Ovary (tissue), 9 donors: Measurements from ENCODE around the gene GRIN2D. TPM values are rescaled to one million over a fixed set of nuclear protein-coding genes. Genes with fewer than 3 reads are reported as not detected.

Experiments
- DNase-seq, 5 donors: peaks; one replicate each; pipeline ENCODE4 v3.0.0-alpha.2; 2019 to 2020
- H3K27ac ChIP-seq, 2 donors: fragments of 200-600 bp; one replicate each; pipeline versions ENCODE4 v1.5.1 to v1.8.0; 2019 to 2022
- H3K27me3 ChIP-seq: fragments of 200-600 bp; one replicate; pipeline ENCODE4 v1.8.0; 2022
- H3K36me3 ChIP-seq: fragments of 200-600 bp; sonication (generic); one replicate; pipeline ENCODE4 v1.5.1; 2019
- H3K4me1 ChIP-seq: one replicate; pipeline ENCODE4 v1.8.1; 2013; ENCODE audit warnings: mild to moderate bottlenecking, moderate library complexity; ENCODE audit not compliant: insufficient read depth
- H3K4me3 ChIP-seq: fragments of 200-600 bp; sonication (generic); one replicate; pipeline ENCODE4 v1.5.1; 2017
- H3K9me3 ChIP-seq, 2 donors: fragments of 200-600 bp in 1 of 2; sonication (generic) in 1 of 2; one replicate each; pipeline versions ENCODE4 v1.5.1 to v1.8.1; 2013 to 2019; ENCODE audit warnings: mild to moderate bottlenecking in 1 of 2, moderate library complexity in 1 of 2
- EP300 ChIP-seq: sonication (generic); formaldehyde crosslinking; IDR thresholded peaks from one replicate; pipeline ENCODE4 v1.6.1; 2017; ENCODE audit warnings: antibody characterized with exemption
- POLR2A ChIP-seq: fragments of 450-650 bp; IDR thresholded peaks from one replicate; pipeline ENCODE4 v1.6.1; 2017; ENCODE audit warnings: antibody characterized with exemption, mild to moderate bottlenecking, moderate library complexity
- WGBS, 3 donors: extraction: QIAGEN DNeasy Blood & Tissue Kit in 1 of 3; methylation state at CpG; one replicate each; pipeline versions ENCODE4 v1.1.5 to v1.1.7; 2013 to 2017; 5-methylcytosine and 5-hydroxymethylcytosine counted together
- intact Hi-C, 4 donors: fragments of 100-400 bp; cut with DNase I; formaldehyde crosslinking; loops; one replicate each; pipeline versions ENCODE4 v1.11.0 to v1.15.1; 2022 to 2023
- polyA plus RNA-seq, 2 donors: library from polyadenylated mRNA; stranded (reverse); fragments of 200-250 nt in 1 of 2; fragments of 350-450 nt in 1 of 2; fragmentation: Illumina TruSeq in 1 of 2; extraction: RNeasy Lipid Tissue Mini Kit (QIAGEN cat#74804) in 1 of 2; gene quantifications; one replicate each; pipeline ENCODE4 v1.2.3, GENCODE V29; 2013 to 2014
- total RNA-seq, 7 donors: library from RNA; depleted of rRNA in 2 of 7; stranded (reverse); fragments of >200 nt in 2 of 7; fragmentation: NEBNext Ultra II Directional in 3 of 7; extraction: Animal tissue kit (Norgen Biotek cat#: 25700) in 3 of 7; gene quantifications; one replicate each; pipeline versions ENCODE4 v1.1.0 to v1.2.4, GENCODE V29; 2016 to 2023
- TF ChIP-seq, protein P1 (sequence below), 3 donors: fragments of 450-650 bp in 2 of 3; fragments of 200-600 bp in 1 of 3; IDR thresholded peaks; one replicate each; pipeline versions ENCODE4 v1.5.1 to v1.8.0; 2016 to 2022; ENCODE audit warnings: antibody characterized with exemption in 3 of 3, mild to moderate bottlenecking in 1 of 3
- donor health status: DM: no; HTN: no; CAD: no; lungs with moderate emphysema.
- donor health status: DM: no; HTN: no; CAD: no.
- donor health status: Bipolar disorder and iron deficiency.
- donor health status: DM: yes; HTN: yes; CAD: no.
- donor health status: DM: no; HTN: no; CAD: no.
- donor health status: DM: yes; HTN: yes; CAD: no.

GRIN2D gene
- total and polyA plus RNA-seq, 9 donors: 0.10 to 0.32 (median 0.12) TPM; not detected in 1

GRCh38 chr19:48400018-48400742 is 6.7 kb downstream of the GRIN2D start:
- H3K4me1 ChIP-seq: peaks cover 3% of the 10 kb centered on the region
- TF ChIP-seq, protein P1, sequence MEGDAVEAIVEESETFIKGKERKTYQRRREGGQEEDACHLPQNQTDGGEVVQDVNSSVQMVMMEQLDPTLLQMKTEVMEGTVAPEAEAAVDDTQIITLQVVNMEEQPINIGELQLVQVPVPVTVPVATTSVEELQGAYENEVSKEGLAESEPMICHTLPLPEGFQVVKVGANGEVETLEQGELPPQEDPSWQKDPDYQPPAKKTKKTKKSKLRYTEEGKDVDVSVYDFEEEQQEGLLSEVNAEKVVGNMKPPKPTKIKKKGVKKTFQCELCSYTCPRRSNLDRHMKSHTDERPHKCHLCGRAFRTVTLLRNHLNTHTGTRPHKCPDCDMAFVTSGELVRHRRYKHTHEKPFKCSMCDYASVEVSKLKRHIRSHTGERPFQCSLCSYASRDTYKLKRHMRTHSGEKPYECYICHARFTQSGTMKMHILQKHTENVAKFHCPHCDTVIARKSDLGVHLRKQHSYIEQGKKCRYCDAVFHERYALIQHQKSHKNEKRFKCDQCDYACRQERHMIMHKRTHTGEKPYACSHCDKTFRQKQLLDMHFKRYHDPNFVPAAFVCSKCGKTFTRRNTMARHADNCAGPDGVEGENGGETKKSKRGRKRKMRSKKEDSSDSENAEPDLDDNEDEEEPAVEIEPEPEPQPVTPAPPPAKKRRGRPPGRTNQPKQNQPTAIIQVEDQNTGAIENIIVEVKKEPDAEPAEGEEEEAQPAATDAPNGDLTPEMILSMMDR (IDR thresholded peaks at IDR 0.05): no peak
- TF ChIP-seq POLR2A (no peak), EP300 (no peak)
- H3K36me3 ChIP-seq: no peaks in the 10 kb centered on the region
- no peak overlapping the region for H3K27ac ChIP-seq
- intact Hi-C loops: no loop called here
- no peaks in the 10 kb centered on the region for H3K9me3 ChIP-seq
- no peak overlapping the region for H3K4me3 ChIP-seq
- H3K27me3 ChIP-seq: peaks cover 2% of the 10 kb centered on the region
- WGBS, 3 donors: 33 to 38% (median 33%) methylated on average over 14 of the region's 14 CpGs
- peak in 1 of 5 donors; percentile 56 for DNase-seq

GRCh38 chr19:48401287-48401686 is 7.8 kb downstream of the GRIN2D start:
- intact Hi-C loops: no loop called here
- Histone ChIP-seq H3K4me3 (no peak overlapping the region), H3K36me3 (no peaks in the 10 kb centered on the region), H3K27ac (no peak overlapping the region), H3K27me3 (peaks cover 2% of the 10 kb centered on the region), H3K4me1 (peaks cover 3% of the 10 kb centered on the region), H3K9me3 (peaks cover 0 to 4% of the 10 kb centered on the region in 2 donors)
- DNase-seq: no peak
- TF ChIP-seq, protein P1 (IDR thresholded peaks at IDR 0.05): no peak
- TF ChIP-seq EP300: no peak
- no peak for TF ChIP-seq POLR2A
- 71 to 77% (median 72%) methylated on average over 5 of the region's 5 CpGs for WGBS, 3 donors

GRCh38 chr19:48403606-48404005 is 10.1 kb downstream of the GRIN2D start:
- H3K27ac ChIP-seq: no peak overlapping the region
- WGBS, 3 donors: 43 to 52% (median 50%) methylated on average over 3 of the region's 3 CpGs
- H3K4me3 ChIP-seq: no peak overlapping the region
- TF ChIP-seq, protein P1 (IDR thresholded peaks at IDR 0.05): no peak
- TF ChIP-seq EP300: no peak
- no peak for TF ChIP-seq POLR2A
- H3K9me3 ChIP-seq: peaks cover 0 to 4% of the 10 kb centered on the region in 2 donors
- DNase-seq: no peak
- H3K36me3 ChIP-seq: no peaks in the 10 kb centered on the region
- intact Hi-C loops: no loop called here
- peaks cover under 1% of the 10 kb centered on the region for H3K4me1 ChIP-seq
- no peaks in the 10 kb centered on the region for H3K27me3 ChIP-seq

DNA sequence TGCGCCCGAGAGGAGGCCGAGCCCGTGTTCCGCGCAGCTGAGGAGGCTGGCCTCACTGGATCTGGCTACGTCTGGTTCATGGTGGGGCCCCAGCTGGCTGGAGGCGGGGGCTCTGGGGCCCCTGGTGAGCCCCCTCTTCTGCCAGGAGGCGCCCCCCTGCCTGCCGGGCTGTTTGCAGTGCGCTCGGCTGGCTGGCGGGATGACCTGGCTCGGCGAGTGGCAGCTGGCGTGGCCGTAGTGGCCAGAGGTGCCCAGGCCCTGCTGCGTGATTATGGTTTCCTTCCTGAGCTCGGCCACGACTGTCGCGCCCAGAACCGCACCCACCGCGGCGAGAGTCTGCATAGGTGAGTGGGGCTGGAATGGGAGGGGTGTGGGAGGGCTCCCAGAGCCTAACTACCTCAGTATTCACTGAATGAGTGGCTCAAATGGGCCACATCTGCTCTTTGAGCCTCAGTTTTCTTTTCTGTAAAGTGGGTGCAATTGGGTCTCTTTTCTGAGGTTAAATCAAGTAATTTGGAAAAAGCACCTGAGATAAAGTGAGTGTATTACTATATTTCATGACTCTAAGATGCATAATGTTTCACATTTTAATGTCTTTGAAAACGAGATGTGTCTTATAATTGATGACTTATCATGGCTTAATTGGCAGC is 11.7 kb downstream of the GRIN2D start:
- no peak for DNase-seq
- no peaks in the 10 kb centered on the region for H3K27me3 ChIP-seq
- peaks cover 0 to 4% of the 10 kb centered on the region in 2 donors for H3K9me3 ChIP-seq
- no peaks in the 10 kb centered on the region for H3K4me1 ChIP-seq
- no peak overlapping the region for H3K4me3 ChIP-seq
- intact Hi-C loops: no loop called here
- TF ChIP-seq EP300 (no peak), POLR2A (no peak)
- TF ChIP-seq, protein P1 (IDR thresholded peaks at IDR 0.05): no peak
- 92 to 97% (median 93%) methylated on average over 23 to 27 of the region's 27 CpGs for WGBS, 3 donors
- no peak overlapping the region for H3K27ac ChIP-seq
- no peaks in the 10 kb centered on the region for H3K36me3 ChIP-seq
